Thymus (tissue), 11 donors: ENCODE measurements around the gene ADGRF1. TPM values are rescaled to one million over a fixed set of nuclear protein-coding genes. Genes with fewer than 3 reads are reported as not detected.
A peak's percentile ranks its signal among the peaks of the same experiment; 100 is the strongest.

Experiments
- DNase-seq, 9 donors: peaks; one replicate each; pipeline ENCODE4 v3.0.0-alpha.2; 2013; ENCODE audit warnings: low spot score in 9 of 9, low read depth in 6 of 9, missing footprints in 1 of 9
- H3K27ac ChIP-seq, 2 donors: one replicate each; pipeline ENCODE4 v1.5.1; 2013; ENCODE audit warnings: control low read depth in 1 of 2, low read depth in 1 of 2, low read length in 1 of 2, mild to moderate bottlenecking in 1 of 2, moderate library complexity in 1 of 2
- H3K27me3 ChIP-seq, 2 donors: one replicate each; pipeline ENCODE4 v1.5.1; 2013; ENCODE audit warnings: low read length in 1 of 2; ENCODE audit not compliant: control insufficient read depth in 2 of 2, insufficient read depth in 1 of 2
- H3K36me3 ChIP-seq, 2 donors: one replicate each; pipeline ENCODE4 v1.5.1; 2013; ENCODE audit warnings: low read length in 1 of 2, mild to moderate bottlenecking in 1 of 2, moderate library complexity in 1 of 2; ENCODE audit not compliant: control insufficient read depth in 2 of 2, insufficient read depth in 2 of 2
- H3K4me1 ChIP-seq, 2 donors: one replicate each; pipeline ENCODE4 v1.5.1; 2013; ENCODE audit warnings: low read length in 2 of 2; ENCODE audit not compliant: control insufficient read depth in 2 of 2, insufficient read depth in 2 of 2
- H3K4me3 ChIP-seq, 2 donors: one replicate each; pipeline ENCODE4 v1.5.1; 2013; ENCODE audit warnings: low read length in 2 of 2, control low read depth in 1 of 2, mild to moderate bottlenecking in 1 of 2
- H3K9me3 ChIP-seq, 2 donors: one replicate each; pipeline ENCODE4 v1.5.1; 2013; ENCODE audit warnings: low read length in 1 of 2, mild to moderate bottlenecking in 1 of 2; ENCODE audit not compliant: control insufficient read depth in 2 of 2, insufficient read depth in 1 of 2
- WGBS: extraction: QIAGEN DNeasy Blood & Tissue Kit; methylation state at CpG from one replicate; pipeline ENCODE4 v1.1.7; 2013; 5-methylcytosine and 5-hydroxymethylcytosine counted together
- polyA plus RNA-seq: library from polyadenylated mRNA; stranded (reverse); fragments of 200-250 nt; gene quantifications from one replicate; pipeline ENCODE4 v1.2.3, GENCODE V29; 2013
- total RNA-seq: library from RNA; stranded (reverse); fragments of 120-200 nt; gene quantifications from one replicate; pipeline ENCODE4 v1.2.4, GENCODE V29; 2013
- donor health status: healthy.

The ADGRF1 gene
- total and polyA plus RNA-seq, 2 donors = 0.19 to 0.66 TPM

GRCh38 chr6:47029865-47030561 lies 12.1 kb downstream of the ADGRF1 start:
- Histone ChIP-seq H3K4me1 (no peaks in the 10 kb centered on the region), H3K27me3 (no peaks in the 10 kb centered on the region), H3K27ac (no peak overlapping the region), H3K4me3 (no peak overlapping the region), H3K9me3 (no peaks in the 10 kb centered on the region), H3K36me3 (no peaks in the 10 kb centered on the region)
- no peak for DNase-seq
- 98% methylated on average over 7 of the region's 7 CpGs for WGBS

GRCh38 chr6:47028835-47029360 lies 13.2 kb downstream of the ADGRF1 start:
- no peak overlapping the region for H3K4me3 ChIP-seq
- no peaks in the 10 kb centered on the region for H3K36me3 ChIP-seq
- H3K27ac ChIP-seq = no peak overlapping the region
- H3K27me3 ChIP-seq = no peaks in the 10 kb centered on the region
- no peaks in the 10 kb centered on the region for H3K9me3 ChIP-seq
- DNase-seq = no peak
- no peaks in the 10 kb centered on the region for H3K4me1 ChIP-seq
- 92% methylated on average over 8 of the region's 8 CpGs for WGBS

GRCh38 chr6:47027315-47027714 lies 14.8 kb downstream of the ADGRF1 start:
- 93% methylated on average over 3 of the region's 3 CpGs for WGBS
- no peak overlapping the region for H3K27ac ChIP-seq
- DNase-seq = no peak
- no peaks in the 10 kb centered on the region for H3K36me3 ChIP-seq
- no peaks in the 10 kb centered on the region for H3K27me3 ChIP-seq
- no peaks in the 10 kb centered on the region for H3K4me1 ChIP-seq
- no peak overlapping the region for H3K4me3 ChIP-seq
- no peaks in the 10 kb centered on the region for H3K9me3 ChIP-seq

GRCh38 chr6:47026679-47027078 lies 15.5 kb downstream of the ADGRF1 start:
- WGBS = 97% methylated on average over 5 of the region's 5 CpGs
- no peak overlapping the region for H3K27ac ChIP-seq
- no peaks in the 10 kb centered on the region for H3K27me3 ChIP-seq
- no peaks in the 10 kb centered on the region for H3K4me1 ChIP-seq
- H3K4me3 ChIP-seq = no peak overlapping the region
- DNase-seq = no peak
- H3K9me3 ChIP-seq = no peaks in the 10 kb centered on the region
- H3K36me3 ChIP-seq = no peaks in the 10 kb centered on the region

- no peaks in the 10 kb centered on the region for H3K4me1 ChIP-seq
- H3K36me3 ChIP-seq = no peaks in the 10 kb centered on the region
- no peak overlapping the region for H3K4me3 ChIP-seq
- H3K9me3 ChIP-seq = no peaks in the 10 kb centered on the region
- no peak for DNase-seq
- H3K27ac ChIP-seq = no peak overlapping the region
- 35% methylated on average over 1 of the region's 1 CpG for WGBS
- H3K27me3 ChIP-seq = no peaks in the 10 kb centered on the region
Observed at GRCh38 chr6:47023573-47023972, 18.6 kb downstream of the ADGRF1 start.

GRCh38 chr6:47022191-47022590 lies 19.9 kb downstream of the ADGRF1 start:
- 98% methylated on average over 3 of the region's 3 CpGs for WGBS
- Histone ChIP-seq H3K9me3 (no peaks in the 10 kb centered on the region), H3K36me3 (no peaks in the 10 kb centered on the region), H3K27me3 (no peaks in the 10 kb centered on the region), H3K27ac (no peak overlapping the region), H3K4me3 (no peak overlapping the region), H3K4me1 (no peaks in the 10 kb centered on the region)
- no peak for DNase-seq

GRCh38 chr6:47019941-47020340 lies 22.2 kb downstream of the ADGRF1 start:
- H3K4me3 ChIP-seq = no peak overlapping the region
- H3K4me1 ChIP-seq = peaks cover 0 to 3% of the 10 kb centered on the region in 2 donors
- no peak overlapping the region for H3K27ac ChIP-seq
- no peak for DNase-seq
- H3K27me3 ChIP-seq = no peaks in the 10 kb centered on the region
- H3K36me3 ChIP-seq = no peaks in the 10 kb centered on the region
- 98% methylated on average over 5 of the region's 5 CpGs for WGBS
- no peaks in the 10 kb centered on the region for H3K9me3 ChIP-seq

- Histone ChIP-seq H3K4me1 (peaks cover 0 to 3% of the 10 kb centered on the region in 2 donors), H3K27ac (no peak overlapping the region), H3K36me3 (no peaks in the 10 kb centered on the region), H3K9me3 (no peaks in the 10 kb centered on the region), H3K27me3 (no peaks in the 10 kb centered on the region), H3K4me3 (no peak overlapping the region)
- no peak for DNase-seq
- 99% methylated on average over 2 of the region's 2 CpGs for WGBS
Observed at GRCh38 chr6:47016909-47017308, 25.2 kb downstream of the ADGRF1 start.

GRCh38 chr6:47016261-47016660 lies 25.9 kb downstream of the ADGRF1 start:
- H3K4me3 ChIP-seq = no peak overlapping the region
- peak in 1 of 9 donors; percentile 9 for DNase-seq
- H3K4me1 ChIP-seq = peaks cover 0 to 3% of the 10 kb centered on the region in 2 donors
- no peaks in the 10 kb centered on the region for H3K36me3 ChIP-seq
- WGBS = 48% methylated on average over 4 of the region's 4 CpGs
- H3K27ac ChIP-seq = no peak overlapping the region
- no peaks in the 10 kb centered on the region for H3K9me3 ChIP-seq
- no peaks in the 10 kb centered on the region for H3K27me3 ChIP-seq
